SK-N-SH (cell line): Measurements from ENCODE around the gene SLC15A1.

ENCODE experiments used
- CTCF ChIP-seq: fragments of 200-600 bp; sonication (generic); IDR thresholded peaks from 2 replicates; pipeline ENCODE4 v1.6.1; 2017; ENCODE audit warnings: antibody characterized with exemption, mild to moderate bottlenecking, moderate library complexity
- JUND ChIP-seq: IDR thresholded peaks from 2 replicates; pipeline ENCODE4 v1.4.0; 2012
- POLR2AphosphoS5 ChIP-seq: IDR thresholded peaks from 2 replicates; pipeline ENCODE4 v1.6.1; 2012; ENCODE audit warnings: low read depth, low read length

DNA sequence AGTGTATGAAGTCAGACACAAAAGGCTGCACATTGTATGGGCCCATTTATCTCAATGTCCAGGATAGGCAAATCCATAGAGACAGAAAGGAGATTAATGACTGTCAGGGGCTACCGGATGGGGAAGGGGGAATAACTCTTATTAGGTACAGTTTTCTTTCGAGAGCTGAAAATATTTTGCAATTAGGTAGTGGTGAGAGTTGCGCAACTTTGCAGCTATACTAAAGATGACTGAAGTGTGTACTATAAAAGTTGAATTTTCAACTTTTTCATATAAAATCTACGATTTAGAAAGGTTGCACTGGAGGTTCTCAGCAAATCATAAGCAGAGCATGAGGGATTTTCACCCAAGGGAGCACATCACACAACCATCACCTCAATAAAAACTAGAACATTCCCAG, 16.1 kb upstream of the SLC15A1 start:
- TF ChIP-seq CTCF (no peak), POLR2AphosphoS5 (no peak), JUND (no peak)
